WTC11 (cell line): ENCODE measurements around the gene IFNGR1.

Experiments used
- CBFB ChIP-seq: sonication (generic); formaldehyde crosslinking; IDR thresholded peaks from 2 replicates; pipeline ENCODE4 v1.8.1; 2022; ENCODE audit warnings: mild to moderate bottlenecking, low read depth, missing genetic modification reagents
- FOXJ3 ChIP-seq: sonication (generic); formaldehyde crosslinking; IDR thresholded peaks from 2 replicates; pipeline ENCODE4 v1.9.0; 2021; ENCODE audit warnings: missing genetic modification reagents, mild to moderate bottlenecking, borderline replicate concordance
- JUN ChIP-seq: sonication (generic); formaldehyde crosslinking; IDR thresholded peaks from 2 replicates; pipeline ENCODE4 v1.8.0; 2023; ENCODE audit warnings: mild to moderate bottlenecking, missing genetic modification reagents
- NFE2L1 ChIP-seq: sonication (generic); formaldehyde crosslinking; IDR thresholded peaks from 2 replicates; pipeline ENCODE4 v1.8.1; 2023; ENCODE audit warnings: missing genetic modification reagents
- NR1H2 ChIP-seq: sonication (generic); formaldehyde crosslinking; IDR thresholded peaks from 2 replicates; pipeline ENCODE4 v1.9.0; 2021; ENCODE audit warnings: mild to moderate bottlenecking, moderate library complexity, missing genetic modification reagents
- NR2C2 ChIP-seq: sonication (generic); formaldehyde crosslinking; IDR thresholded peaks from 2 replicates; pipeline ENCODE4 v1.8.0; 2022; ENCODE audit warnings: mild to moderate bottlenecking, missing genetic modification reagents
- NR3C1 ChIP-seq: sonication (generic); formaldehyde crosslinking; conservative IDR thresholded peaks from 2 replicates; pipeline ENCODE4 v1.8.1; 2023; ENCODE audit warnings: low read depth, mild to moderate bottlenecking, missing genetic modification reagents
- SMAD4 ChIP-seq: sonication (generic); formaldehyde crosslinking; IDR thresholded peaks from 2 replicates; pipeline ENCODE4 v1.8.0; 2022; ENCODE audit warnings: mild to moderate bottlenecking, missing genetic modification reagents
- SP1 ChIP-seq: sonication (generic); formaldehyde crosslinking; conservative IDR thresholded peaks from 2 replicates; pipeline ENCODE4 v1.8.1; 2022; ENCODE audit warnings: missing genetic modification reagents
- TF ChIP-seq, protein P1 (sequence below): sonication (generic); formaldehyde crosslinking; conservative IDR thresholded peaks from 2 replicates; pipeline ENCODE4 v1.8.1; 2022; ENCODE audit warnings: mild to moderate bottlenecking, missing genetic modification reagents
- TF ChIP-seq, protein P2 (sequence below): fragments of 250-450 bp; sonication (Bioruptor Pico); IDR thresholded peaks from 2 replicates; pipeline ENCODE4 v1.9.0; 2021; ENCODE audit warnings: mild to moderate bottlenecking
- TF ChIP-seq, protein P3 (sequence below): fragments of 200-600 bp; IDR thresholded peaks from 2 replicates; pipeline ENCODE4 v1.8.0; 2022; ENCODE audit warnings: antibody characterized with exemption
- TF ChIP-seq, protein P4 (sequence below): sonication (generic); formaldehyde crosslinking; IDR thresholded peaks from 2 replicates; pipeline ENCODE4 v1.8.0; 2023; ENCODE audit warnings: missing genetic modification reagents, mild to moderate bottlenecking, borderline replicate concordance

DNA sequence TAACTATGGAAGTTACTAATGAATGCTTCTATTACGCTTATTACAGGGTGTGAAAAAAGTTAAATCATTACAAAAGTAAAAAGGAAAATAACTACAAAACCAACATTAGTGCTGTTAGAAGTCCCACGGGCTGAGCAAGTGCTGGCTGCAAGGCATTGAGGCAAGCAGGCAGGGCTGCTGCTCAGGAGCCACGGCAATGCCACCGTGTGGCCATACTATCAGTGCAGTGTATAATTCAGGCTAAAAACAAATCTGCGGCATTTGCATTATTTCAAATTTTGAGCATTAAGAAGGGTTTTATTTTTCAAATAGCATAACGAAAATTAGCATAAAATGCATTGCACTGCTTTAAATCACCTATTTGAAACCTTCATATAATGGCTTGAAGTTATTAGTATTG lies 17.1 kb downstream of the IFNGR1 start:
- no peak for TF ChIP-seq JUN (CRISPR knock-in tag)
- TF ChIP-seq NFE2L1 (CRISPR knock-in tag), result no peak
- TF ChIP-seq, protein P1, sequence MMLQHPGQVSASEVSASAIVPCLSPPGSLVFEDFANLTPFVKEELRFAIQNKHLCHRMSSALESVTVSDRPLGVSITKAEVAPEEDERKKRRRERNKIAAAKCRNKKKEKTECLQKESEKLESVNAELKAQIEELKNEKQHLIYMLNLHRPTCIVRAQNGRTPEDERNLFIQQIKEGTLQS (CRISPR knock-in tag), result no peak
- TF ChIP-seq FOXJ3, result no peak
- TF ChIP-seq, protein P2, sequence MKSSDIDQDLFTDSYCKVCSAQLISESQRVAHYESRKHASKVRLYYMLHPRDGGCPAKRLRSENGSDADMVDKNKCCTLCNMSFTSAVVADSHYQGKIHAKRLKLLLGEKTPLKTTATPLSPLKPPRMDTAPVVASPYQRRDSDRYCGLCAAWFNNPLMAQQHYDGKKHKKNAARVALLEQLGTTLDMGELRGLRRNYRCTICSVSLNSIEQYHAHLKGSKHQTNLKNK (CRISPR knock-in tag), result no peak
- no peak for TF ChIP-seq NR3C1 (CRISPR knock-in tag)
- TF ChIP-seq, protein P3, sequence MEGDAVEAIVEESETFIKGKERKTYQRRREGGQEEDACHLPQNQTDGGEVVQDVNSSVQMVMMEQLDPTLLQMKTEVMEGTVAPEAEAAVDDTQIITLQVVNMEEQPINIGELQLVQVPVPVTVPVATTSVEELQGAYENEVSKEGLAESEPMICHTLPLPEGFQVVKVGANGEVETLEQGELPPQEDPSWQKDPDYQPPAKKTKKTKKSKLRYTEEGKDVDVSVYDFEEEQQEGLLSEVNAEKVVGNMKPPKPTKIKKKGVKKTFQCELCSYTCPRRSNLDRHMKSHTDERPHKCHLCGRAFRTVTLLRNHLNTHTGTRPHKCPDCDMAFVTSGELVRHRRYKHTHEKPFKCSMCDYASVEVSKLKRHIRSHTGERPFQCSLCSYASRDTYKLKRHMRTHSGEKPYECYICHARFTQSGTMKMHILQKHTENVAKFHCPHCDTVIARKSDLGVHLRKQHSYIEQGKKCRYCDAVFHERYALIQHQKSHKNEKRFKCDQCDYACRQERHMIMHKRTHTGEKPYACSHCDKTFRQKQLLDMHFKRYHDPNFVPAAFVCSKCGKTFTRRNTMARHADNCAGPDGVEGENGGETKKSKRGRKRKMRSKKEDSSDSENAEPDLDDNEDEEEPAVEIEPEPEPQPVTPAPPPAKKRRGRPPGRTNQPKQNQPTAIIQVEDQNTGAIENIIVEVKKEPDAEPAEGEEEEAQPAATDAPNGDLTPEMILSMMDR, result no peak
- no peak for TF ChIP-seq SMAD4 (CRISPR knock-in tag)
- TF ChIP-seq, protein P4, sequence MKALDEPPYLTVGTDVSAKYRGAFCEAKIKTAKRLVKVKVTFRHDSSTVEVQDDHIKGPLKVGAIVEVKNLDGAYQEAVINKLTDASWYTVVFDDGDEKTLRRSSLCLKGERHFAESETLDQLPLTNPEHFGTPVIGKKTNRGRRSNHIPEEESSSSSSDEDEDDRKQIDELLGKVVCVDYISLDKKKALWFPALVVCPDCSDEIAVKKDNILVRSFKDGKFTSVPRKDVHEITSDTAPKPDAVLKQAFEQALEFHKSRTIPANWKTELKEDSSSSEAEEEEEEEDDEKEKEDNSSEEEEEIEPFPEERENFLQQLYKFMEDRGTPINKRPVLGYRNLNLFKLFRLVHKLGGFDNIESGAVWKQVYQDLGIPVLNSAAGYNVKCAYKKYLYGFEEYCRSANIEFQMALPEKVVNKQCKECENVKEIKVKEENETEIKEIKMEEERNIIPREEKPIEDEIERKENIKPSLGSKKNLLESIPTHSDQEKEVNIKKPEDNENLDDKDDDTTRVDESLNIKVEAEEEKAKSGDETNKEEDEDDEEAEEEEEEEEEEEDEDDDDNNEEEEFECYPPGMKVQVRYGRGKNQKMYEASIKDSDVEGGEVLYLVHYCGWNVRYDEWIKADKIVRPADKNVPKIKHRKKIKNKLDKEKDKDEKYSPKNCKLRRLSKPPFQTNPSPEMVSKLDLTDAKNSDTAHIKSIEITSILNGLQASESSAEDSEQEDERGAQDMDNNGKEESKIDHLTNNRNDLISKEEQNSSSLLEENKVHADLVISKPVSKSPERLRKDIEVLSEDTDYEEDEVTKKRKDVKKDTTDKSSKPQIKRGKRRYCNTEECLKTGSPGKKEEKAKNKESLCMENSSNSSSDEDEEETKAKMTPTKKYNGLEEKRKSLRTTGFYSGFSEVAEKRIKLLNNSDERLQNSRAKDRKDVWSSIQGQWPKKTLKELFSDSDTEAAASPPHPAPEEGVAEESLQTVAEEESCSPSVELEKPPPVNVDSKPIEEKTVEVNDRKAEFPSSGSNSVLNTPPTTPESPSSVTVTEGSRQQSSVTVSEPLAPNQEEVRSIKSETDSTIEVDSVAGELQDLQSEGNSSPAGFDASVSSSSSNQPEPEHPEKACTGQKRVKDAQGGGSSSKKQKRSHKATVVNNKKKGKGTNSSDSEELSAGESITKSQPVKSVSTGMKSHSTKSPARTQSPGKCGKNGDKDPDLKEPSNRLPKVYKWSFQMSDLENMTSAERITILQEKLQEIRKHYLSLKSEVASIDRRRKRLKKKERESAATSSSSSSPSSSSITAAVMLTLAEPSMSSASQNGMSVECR (CRISPR knock-in tag), result no peak
- no peak for TF ChIP-seq NR2C2
- no peak for TF ChIP-seq CBFB (CRISPR knock-in tag)
- no peak for TF ChIP-seq NR1H2 (CRISPR knock-in tag)
- TF ChIP-seq SP1 (CRISPR knock-in tag), result no peak
